Measurements from ENCODE around the gene TARS2. TPM values are rescaled to one million over a fixed set of nuclear protein-coding genes. Genes with fewer than 3 reads are reported as not detected.

Gene TARS2
- polyA plus RNA-seq, 2 of the 4 experiments (the other 2 are of a cell fraction), result 19.4 to 21.6 TPM

DNA sequence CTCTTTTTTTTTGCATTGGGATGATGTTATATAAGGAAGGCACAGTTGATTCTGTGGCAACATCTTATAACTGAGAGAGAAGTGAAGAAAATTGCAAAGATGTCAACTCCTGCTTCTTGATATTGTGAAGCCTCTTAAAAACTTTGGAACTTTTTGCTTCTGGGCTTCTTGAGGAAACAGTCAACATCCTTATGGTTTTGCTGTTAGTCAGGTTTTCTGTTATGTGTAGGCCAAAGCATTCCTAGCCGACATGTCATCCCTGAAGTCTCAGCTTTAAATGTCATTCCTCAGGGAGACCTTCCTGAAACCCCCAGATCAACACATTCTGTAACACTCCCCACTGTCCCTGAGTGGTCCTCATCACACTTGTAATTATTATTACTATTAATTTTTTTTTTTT lies 41.0 kb downstream of the TARS2 start:
- TF ChIP-seq, protein P1, sequence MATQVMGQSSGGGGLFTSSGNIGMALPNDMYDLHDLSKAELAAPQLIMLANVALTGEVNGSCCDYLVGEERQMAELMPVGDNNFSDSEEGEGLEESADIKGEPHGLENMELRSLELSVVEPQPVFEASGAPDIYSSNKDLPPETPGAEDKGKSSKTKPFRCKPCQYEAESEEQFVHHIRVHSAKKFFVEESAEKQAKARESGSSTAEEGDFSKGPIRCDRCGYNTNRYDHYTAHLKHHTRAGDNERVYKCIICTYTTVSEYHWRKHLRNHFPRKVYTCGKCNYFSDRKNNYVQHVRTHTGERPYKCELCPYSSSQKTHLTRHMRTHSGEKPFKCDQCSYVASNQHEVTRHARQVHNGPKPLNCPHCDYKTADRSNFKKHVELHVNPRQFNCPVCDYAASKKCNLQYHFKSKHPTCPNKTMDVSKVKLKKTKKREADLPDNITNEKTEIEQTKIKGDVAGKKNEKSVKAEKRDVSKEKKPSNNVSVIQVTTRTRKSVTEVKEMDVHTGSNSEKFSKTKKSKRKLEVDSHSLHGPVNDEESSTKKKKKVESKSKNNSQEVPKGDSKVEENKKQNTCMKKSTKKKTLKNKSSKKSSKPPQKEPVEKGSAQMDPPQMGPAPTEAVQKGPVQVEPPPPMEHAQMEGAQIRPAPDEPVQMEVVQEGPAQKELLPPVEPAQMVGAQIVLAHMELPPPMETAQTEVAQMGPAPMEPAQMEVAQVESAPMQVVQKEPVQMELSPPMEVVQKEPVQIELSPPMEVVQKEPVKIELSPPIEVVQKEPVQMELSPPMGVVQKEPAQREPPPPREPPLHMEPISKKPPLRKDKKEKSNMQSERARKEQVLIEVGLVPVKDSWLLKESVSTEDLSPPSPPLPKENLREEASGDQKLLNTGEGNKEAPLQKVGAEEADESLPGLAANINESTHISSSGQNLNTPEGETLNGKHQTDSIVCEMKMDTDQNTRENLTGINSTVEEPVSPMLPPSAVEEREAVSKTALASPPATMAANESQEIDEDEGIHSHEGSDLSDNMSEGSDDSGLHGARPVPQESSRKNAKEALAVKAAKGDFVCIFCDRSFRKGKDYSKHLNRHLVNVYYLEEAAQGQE (IDR thresholded peaks at IDR 0.05), result no peak
- no peak for TF ChIP-seq HOXB13 (CRISPR knock-in tag; IDR thresholded peaks at IDR 0.05; ENCODE audit: low read depth)
- TF ChIP-seq HOXA7 (CRISPR knock-in tag; IDR thresholded peaks at IDR 0.05), result no peak
- no peak for TF ChIP-seq NPAS2 (CRISPR knock-in tag; IDR thresholded peaks at IDR 0.05; ENCODE audit: borderline replicate concordance)
- TF ChIP-seq, protein P2, sequence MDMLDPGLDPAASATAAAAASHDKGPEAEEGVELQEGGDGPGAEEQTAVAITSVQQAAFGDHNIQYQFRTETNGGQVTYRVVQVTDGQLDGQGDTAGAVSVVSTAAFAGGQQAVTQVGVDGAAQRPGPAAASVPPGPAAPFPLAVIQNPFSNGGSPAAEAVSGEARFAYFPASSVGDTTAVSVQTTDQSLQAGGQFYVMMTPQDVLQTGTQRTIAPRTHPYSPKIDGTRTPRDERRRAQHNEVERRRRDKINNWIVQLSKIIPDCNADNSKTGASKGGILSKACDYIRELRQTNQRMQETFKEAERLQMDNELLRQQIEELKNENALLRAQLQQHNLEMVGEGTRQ (IDR thresholded peaks at IDR 0.05), result no peak
- no peak for TF ChIP-seq FOSB (CRISPR knock-in tag; IDR thresholded peaks at IDR 0.05)
- TF ChIP-seq ESRRA (IDR thresholded peaks at IDR 0.05; ENCODE audit: borderline replicate concordance, low read length), result no peak
- TF ChIP-seq NR3C1 (IDR thresholded peaks at IDR 0.05), result no peak
- no peak for TF ChIP-seq RNF2 (IDR thresholded peaks at IDR 0.05; ENCODE audit: borderline replicate concordance, low read depth)
- TF ChIP-seq ZC3H11A (IDR thresholded peaks at IDR 0.05), result no peak
- no peak for TF ChIP-seq BHLHE40 (IDR thresholded peaks at IDR 0.05; ENCODE audit: low read depth, low read length)
- TF ChIP-seq PHF8 (IDR thresholded peaks at IDR 0.05; ENCODE audit: borderline replicate concordance, low read depth), result no peak
- TF ChIP-seq, protein P3, sequence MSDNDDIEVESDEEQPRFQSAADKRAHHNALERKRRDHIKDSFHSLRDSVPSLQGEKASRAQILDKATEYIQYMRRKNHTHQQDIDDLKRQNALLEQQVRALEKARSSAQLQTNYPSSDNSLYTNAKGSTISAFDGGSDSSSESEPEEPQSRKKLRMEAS (IDR thresholded peaks at IDR 0.05), result no peak
- Histone ChIP-seq H3K4me1 (peaks cover 16% of the 10 kb centered on the region; the same call in 2 of the 3 replicates), H3K27ac (no peak overlapping the region), H3K4me3 (no peak overlapping the region), H3K9me3 (no peaks in the 10 kb centered on the region), H3K4me2 (no peak overlapping the region)
- WGBS (ENCODE audit: missing lambda C conversion rate), result 74% methylated on average over 1 of the region's 1 CpG
- FAIRE-seq (no peak), DNase-seq (ENCODE audit: low read depth in 1 of 2, low spot score in 1 of 2) (no peak), ATAC-seq (no peak)
- ChIA-PET CTCF (interaction anchor here (1.3 to 1.6 kb wide), 3 partner anchors 9 to 65 kb away, joined by 3 to 5 read pairs (median 4); no protein-coding TSS in a partner anchor), POLR2A (no interaction called here)

DNA sequence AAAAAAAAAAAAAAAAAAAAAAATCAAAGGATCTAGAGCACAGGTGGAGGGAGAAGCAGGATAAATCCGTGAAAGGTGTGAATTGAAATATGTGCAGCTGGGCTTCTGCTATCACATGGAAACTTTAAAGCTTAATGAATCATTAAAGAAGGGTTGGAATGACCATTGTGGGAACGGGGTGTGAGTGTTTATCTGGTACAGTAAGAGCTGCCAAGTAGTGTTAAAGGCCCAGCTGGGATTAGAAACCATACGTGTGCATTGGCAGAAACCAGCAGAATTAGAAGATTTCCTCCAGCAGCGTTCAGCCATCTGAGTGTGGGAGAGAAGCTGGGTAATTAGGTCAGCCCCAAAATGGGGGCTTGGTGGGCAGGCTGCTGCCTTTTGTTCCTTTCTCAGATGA lies 41.8 kb downstream of the TARS2 start:
- Histone ChIP-seq H3K4me3 (no peak overlapping the region), H3K4me1 (peaks cover 16% of the 10 kb centered on the region; the same call in 2 of the 3 replicates), H3K27ac (peak overlapping the region in 1 of 2 experiments; percentile 37; a peak in 1 of 6 replicates), H3K9me3 (no peaks in the 10 kb centered on the region), H3K4me2 (no peak overlapping the region)
- ChIA-PET POLR2A (interaction anchor here (0.6 to 1.1 kb wide), 2 partner anchors 31 to 35 kb away, joined by 3 to 5 read pairs; no protein-coding TSS in a partner anchor), CTCF (interaction anchor here (0.9 to 7.3 kb wide), 6 partner anchors 9 to 99 kb away, joined by 3 to 114 read pairs (median 4); partner anchors contain the start of genes ECM1 and FALEC)
- TF ChIP-seq HOXB13 (CRISPR knock-in tag; IDR thresholded peaks at IDR 0.05; ENCODE audit: low read depth), result no peak
- no peak for TF ChIP-seq TFCP2L1 (CRISPR knock-in tag; IDR thresholded peaks at IDR 0.05)
- TF ChIP-seq FOSL2 (IDR thresholded peaks at IDR 0.05), result no peak
- TF ChIP-seq FOSL2 (CRISPR knock-in tag; IDR thresholded peaks at IDR 0.05), result no peak
- TF ChIP-seq, protein P2 (IDR thresholded peaks at IDR 0.05), result no peak
- no peak for TF ChIP-seq ZSCAN20 (CRISPR knock-in tag; IDR thresholded peaks at IDR 0.05)
- TF ChIP-seq RAD21 (conservative IDR thresholded peaks at IDR 0.05 in 1 of 2, IDR thresholded peaks at IDR 0.05 in 1 of 2), result no peak
- TF ChIP-seq POLR2A (IDR thresholded peaks at IDR 0.05; ENCODE audit: low read length), result no peak
- no peak for TF ChIP-seq FOXS1 (CRISPR knock-in tag; IDR thresholded peaks at IDR 0.05)
- 44% methylated on average over 4 of the region's 4 CpGs for WGBS (ENCODE audit: missing lambda C conversion rate)
- DNase-seq (ENCODE audit: low read depth in 1 of 2, low spot score in 1 of 2), result no peak
- FAIRE-seq, result no peak
- no peak for ATAC-seq
